Prostate gland (tissue), 2 donors: ENCODE data around the gene SWAP70.

Experiments
- POLR2A ChIP-seq: fragments of 450-650 bp; IDR thresholded peaks from one replicate; pipeline ENCODE4 v1.6.1; 2016; ENCODE audit warnings: antibody characterized with exemption, mild to moderate bottlenecking
- POLR2AphosphoS5 ChIP-seq: sonication (generic); formaldehyde crosslinking; IDR thresholded peaks from one replicate; pipeline ENCODE4 v1.6.1; 2017; ENCODE audit warnings: antibody characterized with exemption
- TF ChIP-seq, protein P1 (sequence below), 4 experiments: fragments of 200-600 bp in 2 of 4; fragments of 450-650 bp in 2 of 4; sonication (generic) in 2 of 4; IDR thresholded peaks; 1 replicate in 3 of 4; 2 replicates in 1 of 4; pipeline ENCODE4 v1.5.1; 2016 to 2019; ENCODE audit warnings: antibody characterized with exemption in 4 of 4, mild to moderate bottlenecking in 2 of 4, moderate library complexity in 2 of 4

- TF ChIP-seq, protein P1, sequence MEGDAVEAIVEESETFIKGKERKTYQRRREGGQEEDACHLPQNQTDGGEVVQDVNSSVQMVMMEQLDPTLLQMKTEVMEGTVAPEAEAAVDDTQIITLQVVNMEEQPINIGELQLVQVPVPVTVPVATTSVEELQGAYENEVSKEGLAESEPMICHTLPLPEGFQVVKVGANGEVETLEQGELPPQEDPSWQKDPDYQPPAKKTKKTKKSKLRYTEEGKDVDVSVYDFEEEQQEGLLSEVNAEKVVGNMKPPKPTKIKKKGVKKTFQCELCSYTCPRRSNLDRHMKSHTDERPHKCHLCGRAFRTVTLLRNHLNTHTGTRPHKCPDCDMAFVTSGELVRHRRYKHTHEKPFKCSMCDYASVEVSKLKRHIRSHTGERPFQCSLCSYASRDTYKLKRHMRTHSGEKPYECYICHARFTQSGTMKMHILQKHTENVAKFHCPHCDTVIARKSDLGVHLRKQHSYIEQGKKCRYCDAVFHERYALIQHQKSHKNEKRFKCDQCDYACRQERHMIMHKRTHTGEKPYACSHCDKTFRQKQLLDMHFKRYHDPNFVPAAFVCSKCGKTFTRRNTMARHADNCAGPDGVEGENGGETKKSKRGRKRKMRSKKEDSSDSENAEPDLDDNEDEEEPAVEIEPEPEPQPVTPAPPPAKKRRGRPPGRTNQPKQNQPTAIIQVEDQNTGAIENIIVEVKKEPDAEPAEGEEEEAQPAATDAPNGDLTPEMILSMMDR (IDR thresholded peaks at IDR 0.05): no peak
- TF ChIP-seq POLR2A (no peak), POLR2AphosphoS5 (no peak)
Measured at GRCh38 chr11:9629064-9629463, 34.8 kb upstream of the SWAP70 start.
